Loucy (cell line): ENCODE data around the gene VWF.

Source experiments
- CTCF ChIP-seq: fragments of 200-600 bp; sonication (generic); conservative IDR thresholded peaks from 2 replicates; pipeline ENCODE4 v1.5.1; 2014; ENCODE audit warnings: mild to moderate bottlenecking, antibody characterized with exemption, low read length
- EZH2phosphoT487 ChIP-seq: fragments of 200-600 bp; IDR thresholded peaks from 2 replicates; pipeline ENCODE4 v1.6.1; 2018; ENCODE audit warnings: antibody characterized with exemption, mild to moderate bottlenecking, moderate library complexity, borderline replicate concordance

- TF ChIP-seq CTCF (no peak), EZH2phosphoT487 (no peak)
Measured at GRCh38 chr12:6033546-6033945, 90.9 kb downstream of the VWF start.
